Measurements from ENCODE around the gene MORN2.

Gene MORN2

GRCh38 chr2:38889045-38889444 is 13.3 kb downstream of the MORN2 start:
- Histone ChIP-seq H3K27me3 (ENCODE audit: control insufficient read depth in 3 of 3, insufficient read depth in 3 of 3, low read depth in 1 of 3, low read length in 3 of 3) (no peaks in the 10 kb centered on the region), H3K79me1 (ENCODE audit: low read depth, low read length) (no peaks in the 10 kb centered on the region), H4K91ac (ENCODE audit: low read depth, low read length, poor library complexity) (no peak overlapping the region), H3K27ac (replicated peaks; ENCODE audit: low read length) (no peak overlapping the region), H3K4me3 (ENCODE audit: low read length in 2 of 2) (no peak overlapping the region), H2BK120ac (ENCODE audit: low read depth, low read length) (no peak overlapping the region), H3K14ac (ENCODE audit: low read length) (no peak overlapping the region), H3K36me3 (replicated peaks in 1 of 2; ENCODE audit: control insufficient read depth in 2 of 2, insufficient read depth in 2 of 2, low read length in 2 of 2) (no peaks in the 10 kb centered on the region), H2BK15ac (ENCODE audit: low read length) (no peak overlapping the region), H2AK5ac (ENCODE audit: low read depth, low read length) (no peak overlapping the region), H3K18ac (ENCODE audit: low read length) (no peak overlapping the region), H3K9ac (ENCODE audit: low read depth, low read length, poor library complexity) (no peak overlapping the region), H3K9me3 (replicated peaks in 1 of 2; ENCODE audit: control insufficient read depth in 2 of 2, insufficient read depth in 1 of 2, low read depth in 1 of 2, low read length in 2 of 2) (no peaks in the 10 kb centered on the region), H3K4me1 (ENCODE audit: control insufficient read depth in 2 of 2, insufficient read depth in 1 of 2, low read depth in 1 of 2, low read length in 2 of 2) (no peaks in the 10 kb centered on the region), H3K23ac (ENCODE audit: low read depth, low read length, poor library complexity) (no peak overlapping the region), H2BK12ac (ENCODE audit: low read length) (no peak overlapping the region), H2BK5ac (ENCODE audit: low read length) (no peak overlapping the region), H3K4ac (ENCODE audit: low read length) (no peak overlapping the region), H4K8ac (ENCODE audit: low read depth, low read length) (no peak overlapping the region), H2AFZ (ENCODE audit: low read length) (no peak overlapping the region), H3K4me2 (ENCODE audit: insufficient read depth, low read length, poor library complexity, severe bottlenecking) (no peak overlapping the region)
- DNase-seq (ENCODE audit: low spot score) = no peak

- WGBS, 2 donors (ENCODE audit: extremely low coverage in 2 of 2, insufficient read length in 2 of 2, insufficient replicate concordance in 1 of 2) = no CpG with 5 or more reads among the region's 3 CpGs
Observed at GRCh38 chr2:38889575-38889974, 13.8 kb downstream of the MORN2 start, which contains the start of gene ARHGEF33. TSS of gene ARHGEF33 (plus strand) at chr2:38889875. CDS start at chr2:38919448, 29,573 bp downstream.

GRCh38 chr2:38892819-38893218 is 17.0 kb downstream of the MORN2 start:
- Histone ChIP-seq H3K4me2 (ENCODE audit: insufficient read depth, low read length, poor library complexity, severe bottlenecking) (no peak overlapping the region), H3K4me3 (ENCODE audit: low read length in 2 of 2) (no peak overlapping the region), H2AK5ac (ENCODE audit: low read depth, low read length) (no peak overlapping the region), H3K14ac (ENCODE audit: low read length) (no peak overlapping the region), H3K27me3 (ENCODE audit: control insufficient read depth in 3 of 3, insufficient read depth in 3 of 3, low read depth in 1 of 3, low read length in 3 of 3) (no peaks in the 10 kb centered on the region), H2BK12ac (ENCODE audit: low read length) (no peak overlapping the region), H2BK15ac (ENCODE audit: low read length) (no peak overlapping the region), H3K4ac (ENCODE audit: low read length) (no peak overlapping the region), H3K9me3 (replicated peaks in 1 of 2; ENCODE audit: control insufficient read depth in 2 of 2, insufficient read depth in 1 of 2, low read depth in 1 of 2, low read length in 2 of 2) (no peaks in the 10 kb centered on the region), H4K8ac (ENCODE audit: low read depth, low read length) (no peak overlapping the region), H2BK120ac (ENCODE audit: low read depth, low read length) (no peak overlapping the region), H3K18ac (ENCODE audit: low read length) (no peak overlapping the region), H4K91ac (ENCODE audit: low read depth, low read length, poor library complexity) (no peak overlapping the region), H3K4me1 (ENCODE audit: control insufficient read depth in 2 of 2, insufficient read depth in 1 of 2, low read depth in 1 of 2, low read length in 2 of 2) (no peaks in the 10 kb centered on the region), H2BK5ac (ENCODE audit: low read length) (no peak overlapping the region), H3K23ac (ENCODE audit: low read depth, low read length, poor library complexity) (no peak overlapping the region), H3K27ac (replicated peaks; ENCODE audit: low read length) (no peak overlapping the region), H2AFZ (ENCODE audit: low read length) (no peak overlapping the region), H3K9ac (ENCODE audit: low read depth, low read length, poor library complexity) (no peak overlapping the region), H3K79me1 (ENCODE audit: low read depth, low read length) (no peaks in the 10 kb centered on the region), H3K36me3 (replicated peaks in 1 of 2; ENCODE audit: control insufficient read depth in 2 of 2, insufficient read depth in 2 of 2, low read length in 2 of 2) (no peaks in the 10 kb centered on the region)
- DNase-seq (ENCODE audit: low spot score) = no peak

More at GRCh38 chr2:38889575-38889974, 13.8 kb downstream of the MORN2 start, which contains the start of gene ARHGEF33:
- Histone ChIP-seq H3K4me3 (ENCODE audit: low read length in 2 of 2) (no peak within 1 kb of the TSS), H3K4me2 (ENCODE audit: insufficient read depth, low read length, poor library complexity, severe bottlenecking) (no peak within 1 kb of the TSS), H3K14ac (ENCODE audit: low read length) (no peak within 1 kb of the TSS), H3K23ac (ENCODE audit: low read depth, low read length, poor library complexity) (no peak within 1 kb of the TSS), H3K27me3 (ENCODE audit: control insufficient read depth in 3 of 3, insufficient read depth in 3 of 3, low read depth in 1 of 3, low read length in 3 of 3) (no peaks in the 10 kb centered on the region), H3K9ac (ENCODE audit: low read depth, low read length, poor library complexity) (no peak within 1 kb of the TSS), H3K79me1 (ENCODE audit: low read depth, low read length) (no peaks in the 10 kb centered on the region), H3K9me3 (replicated peaks in 1 of 2; ENCODE audit: control insufficient read depth in 2 of 2, insufficient read depth in 1 of 2, low read depth in 1 of 2, low read length in 2 of 2) (no peaks in the 10 kb centered on the region), H2BK15ac (ENCODE audit: low read length) (no peak within 1 kb of the TSS), H3K18ac (ENCODE audit: low read length) (no peak within 1 kb of the TSS), H3K27ac (replicated peaks; ENCODE audit: low read length) (no peak within 1 kb of the TSS), H4K8ac (ENCODE audit: low read depth, low read length) (no peak within 1 kb of the TSS), H2AK5ac (ENCODE audit: low read depth, low read length) (no peak within 1 kb of the TSS), H3K36me3 (replicated peaks in 1 of 2; ENCODE audit: control insufficient read depth in 2 of 2, insufficient read depth in 2 of 2, low read length in 2 of 2) (no peaks in the 10 kb centered on the region), H3K4ac (ENCODE audit: low read length) (no peak within 1 kb of the TSS), H3K4me1 (ENCODE audit: control insufficient read depth in 2 of 2, insufficient read depth in 1 of 2, low read depth in 1 of 2, low read length in 2 of 2) (no peaks in the 10 kb centered on the region), H4K91ac (ENCODE audit: low read depth, low read length, poor library complexity) (no peak within 1 kb of the TSS), H2BK12ac (ENCODE audit: low read length) (no peak within 1 kb of the TSS), H2BK120ac (ENCODE audit: low read depth, low read length) (no peak within 1 kb of the TSS), H2AFZ (ENCODE audit: low read length) (no peak within 1 kb of the TSS), H2BK5ac (ENCODE audit: low read length) (no peak within 1 kb of the TSS)
- no peak for DNase-seq (ENCODE audit: low spot score)

GRCh38 chr2:38898256-38898655 is 22.5 kb downstream of the MORN2 start:
- H3K4me1 ChIP-seq (ENCODE audit: control insufficient read depth in 2 of 2, insufficient read depth in 1 of 2, low read depth in 1 of 2, low read length in 2 of 2) = no peaks in the 10 kb centered on the region
- no peak overlapping the region for H3K4ac ChIP-seq (ENCODE audit: low read length)
- no CpG with 5 or more reads among the region's 5 CpGs for WGBS, 2 donors (ENCODE audit: extremely low coverage in 2 of 2, insufficient read length in 2 of 2, insufficient replicate concordance in 1 of 2)
- H2AK5ac ChIP-seq (ENCODE audit: low read depth, low read length) = no peak overlapping the region
- H3K23ac ChIP-seq (ENCODE audit: low read depth, low read length, poor library complexity) = no peak overlapping the region
- no peak overlapping the region for H2BK120ac ChIP-seq (ENCODE audit: low read depth, low read length)
- no peak for DNase-seq (ENCODE audit: low spot score)
- no peak overlapping the region for H4K91ac ChIP-seq (ENCODE audit: low read depth, low read length, poor library complexity)
- H3K9ac ChIP-seq (ENCODE audit: low read depth, low read length, poor library complexity) = no peak overlapping the region
- no peaks in the 10 kb centered on the region for H3K36me3 ChIP-seq (replicated peaks in 1 of 2; ENCODE audit: control insufficient read depth in 2 of 2, insufficient read depth in 2 of 2, low read length in 2 of 2)
- H3K27me3 ChIP-seq (ENCODE audit: control insufficient read depth in 3 of 3, insufficient read depth in 3 of 3, low read depth in 1 of 3, low read length in 3 of 3) = no peaks in the 10 kb centered on the region
- H3K9me3 ChIP-seq (replicated peaks in 1 of 2; ENCODE audit: control insufficient read depth in 2 of 2, insufficient read depth in 1 of 2, low read depth in 1 of 2, low read length in 2 of 2) = no peaks in the 10 kb centered on the region
- no peak overlapping the region for H3K18ac ChIP-seq (ENCODE audit: low read length)
- no peak overlapping the region for H2BK5ac ChIP-seq (ENCODE audit: low read length)
- no peak overlapping the region for H3K27ac ChIP-seq (replicated peaks; ENCODE audit: low read length)
- no peak overlapping the region for H2BK15ac ChIP-seq (ENCODE audit: low read length)
- H3K4me2 ChIP-seq (ENCODE audit: insufficient read depth, low read length, poor library complexity, severe bottlenecking) = no peak overlapping the region
- no peak overlapping the region for H4K8ac ChIP-seq (ENCODE audit: low read depth, low read length)
- H3K14ac ChIP-seq (ENCODE audit: low read length) = no peak overlapping the region
- H2AFZ ChIP-seq (ENCODE audit: low read length) = no peak overlapping the region
- no peak overlapping the region for H2BK12ac ChIP-seq (ENCODE audit: low read length)
- H3K79me1 ChIP-seq (ENCODE audit: low read depth, low read length) = no peaks in the 10 kb centered on the region
- no peak overlapping the region for H3K4me3 ChIP-seq (ENCODE audit: low read length in 2 of 2)
